Raji (cell line): ENCODE data around the gene TNFRSF4.

ENCODE experiments used
- POLR2A ChIP-seq: IDR thresholded peaks from 2 replicates; pipeline ENCODE4 v1.6.1; 2011; ENCODE audit warnings: low read depth, low read length, control low read depth; ENCODE audit not compliant: insufficient read depth

Gene TNFRSF4

GRCh38 chr1:1167398-1167821 is 46.5 kb downstream of the TNFRSF4 start:
- TF ChIP-seq POLR2A = no peak

DNA sequence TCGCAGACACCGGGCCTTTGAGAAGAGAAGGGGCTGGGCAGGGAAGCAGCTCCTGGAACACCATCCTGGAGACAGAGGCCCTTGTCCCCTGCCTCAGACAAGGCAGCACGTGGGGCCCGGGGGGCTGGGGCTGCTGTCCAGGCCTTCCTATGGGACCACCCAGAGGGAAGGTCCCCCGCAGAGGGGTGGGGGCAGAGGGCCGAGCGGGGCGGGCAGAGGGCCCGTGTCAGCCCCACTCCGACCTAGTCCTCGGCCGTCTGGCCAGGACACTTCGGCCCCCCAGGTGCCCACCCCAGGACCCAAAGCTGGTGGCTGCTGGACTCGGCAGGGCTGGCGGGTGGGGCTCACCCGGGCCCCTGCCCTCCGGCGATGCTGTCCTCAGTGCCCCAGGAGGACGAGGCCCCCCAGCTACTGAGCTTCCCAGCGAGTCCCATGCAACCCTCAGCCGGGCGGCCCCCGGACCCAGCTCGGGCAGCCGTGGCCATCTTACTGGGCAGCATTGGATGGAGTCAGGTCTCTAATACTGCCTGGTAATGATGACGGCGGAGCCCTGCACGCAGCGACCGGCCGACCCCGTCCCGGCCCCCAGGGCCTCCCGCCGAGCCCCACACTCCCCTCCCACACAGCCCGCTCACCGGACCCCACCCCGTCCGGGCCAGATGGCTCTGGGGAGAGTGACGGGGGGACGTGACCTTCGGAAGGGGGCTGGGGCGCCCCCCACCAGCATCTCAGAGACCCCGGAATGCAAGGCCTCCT is 47.1 kb downstream of the TNFRSF4 start:
- no peak for TF ChIP-seq POLR2A

GRCh38 chr1:1165900-1166421 is 48.0 kb downstream of the TNFRSF4 start:
- TF ChIP-seq POLR2A = no peak

DNA sequence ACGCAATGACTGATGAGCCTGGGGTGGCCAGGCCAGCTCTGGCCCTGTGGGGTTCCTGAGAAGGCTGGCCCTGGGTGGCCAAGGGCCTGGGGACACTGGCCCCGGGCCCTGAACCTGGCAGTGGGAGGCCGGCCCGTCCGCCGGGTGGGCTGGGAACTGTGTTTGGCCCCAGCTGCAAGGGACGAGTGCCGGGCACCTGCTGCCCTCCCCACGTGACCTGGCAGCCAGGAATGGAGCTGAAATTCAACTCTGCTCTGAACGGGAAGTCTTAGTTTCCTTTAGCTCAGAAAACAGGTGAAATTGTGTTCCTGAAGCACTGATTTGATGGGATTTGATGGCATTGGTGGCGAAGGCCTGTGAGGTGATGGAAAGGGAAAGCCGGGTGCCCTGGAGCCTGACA is 48.5 kb downstream of the TNFRSF4 start:
- TF ChIP-seq POLR2A = no peak

DNA sequence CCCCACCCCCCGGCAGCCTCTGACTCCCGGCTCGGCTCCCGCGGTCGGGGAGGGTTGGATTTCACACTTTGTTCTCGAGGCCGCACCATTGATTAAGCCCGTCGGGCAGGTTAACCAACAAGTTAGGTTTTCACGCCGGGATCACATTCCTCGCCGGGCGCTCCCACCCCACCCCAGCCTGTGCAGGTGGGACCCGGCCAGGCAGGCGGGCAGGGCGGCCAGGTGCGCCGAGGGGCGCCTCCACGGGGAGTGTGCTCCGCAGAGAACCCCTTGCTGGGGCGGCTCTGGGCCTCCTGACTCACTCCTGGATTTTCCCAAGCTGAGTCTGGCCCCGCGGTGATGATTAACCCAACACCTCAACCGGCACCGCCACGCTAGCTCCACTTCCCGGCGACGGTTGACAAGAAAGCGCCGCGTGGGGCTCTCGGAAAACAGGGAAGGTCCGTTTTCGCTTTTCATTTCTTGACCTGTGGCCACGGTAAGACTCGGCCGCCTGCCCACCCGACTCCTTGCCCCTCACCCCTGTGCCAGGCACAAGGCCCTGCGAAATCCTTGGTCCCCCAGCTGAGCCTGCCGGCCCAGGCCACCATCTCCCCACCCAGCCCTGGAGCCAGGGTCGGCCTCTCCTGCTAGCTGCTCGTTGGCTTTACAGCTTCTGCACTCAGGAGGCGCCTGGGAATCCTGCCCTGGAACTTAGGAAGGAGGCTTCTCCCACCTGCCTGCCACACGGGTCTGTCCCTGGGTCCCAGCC is 49.1 kb downstream of the TNFRSF4 start:
- TF ChIP-seq POLR2A = no peak

GRCh38 chr1:1164361-1164700 is 49.6 kb downstream of the TNFRSF4 start:
- no peak for TF ChIP-seq POLR2A

GRCh38 chr1:1163538-1164070 is 50.3 kb downstream of the TNFRSF4 start:
- TF ChIP-seq POLR2A = no peak

DNA sequence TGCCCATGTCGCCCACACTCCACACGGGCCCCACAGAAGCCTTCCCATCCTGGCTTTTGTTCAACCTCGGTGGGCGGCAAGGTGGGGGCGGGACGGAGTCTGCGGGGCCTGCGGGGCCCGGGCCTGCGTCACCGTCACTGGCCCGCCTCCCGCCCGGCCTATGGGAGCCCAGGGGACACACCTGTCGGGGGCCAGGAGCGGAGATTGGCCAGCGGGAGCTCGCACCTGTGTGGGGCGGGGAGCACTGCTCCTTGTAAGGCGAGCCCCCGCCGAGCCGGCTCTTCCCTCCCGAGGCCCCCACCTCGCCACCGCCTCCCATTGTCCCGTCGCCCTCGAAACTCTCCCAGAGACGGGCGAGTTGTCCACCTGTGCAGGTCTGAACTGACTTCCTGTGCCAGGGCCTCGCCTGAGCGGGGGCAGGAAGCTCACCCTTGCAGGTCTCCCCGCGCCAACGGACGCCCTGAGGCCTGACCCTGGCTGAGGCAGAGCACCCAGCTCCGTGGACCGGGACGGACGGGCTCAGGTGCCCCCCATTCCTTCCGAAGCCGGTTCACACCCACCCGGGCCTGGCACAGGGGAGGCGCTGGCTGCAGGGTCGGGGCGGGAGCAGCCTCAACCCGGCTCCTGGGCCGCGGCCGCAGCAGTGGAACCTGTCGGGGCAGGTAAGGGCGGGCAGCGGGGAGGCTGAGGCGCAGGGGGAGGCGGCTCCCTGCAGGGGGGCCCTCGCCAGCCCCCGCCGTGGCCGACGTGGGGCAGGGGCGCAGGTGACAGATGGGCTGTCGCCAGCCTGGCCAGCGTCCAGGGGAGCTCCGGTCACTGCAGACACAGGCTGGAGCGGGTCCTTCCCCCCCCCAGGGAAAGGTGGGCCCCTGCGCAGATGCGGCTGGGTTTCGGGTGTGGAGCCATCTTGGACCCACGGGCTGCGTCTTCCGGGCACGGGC is 51.1 kb downstream of the TNFRSF4 start:
- TF ChIP-seq POLR2A = no peak

DNA sequence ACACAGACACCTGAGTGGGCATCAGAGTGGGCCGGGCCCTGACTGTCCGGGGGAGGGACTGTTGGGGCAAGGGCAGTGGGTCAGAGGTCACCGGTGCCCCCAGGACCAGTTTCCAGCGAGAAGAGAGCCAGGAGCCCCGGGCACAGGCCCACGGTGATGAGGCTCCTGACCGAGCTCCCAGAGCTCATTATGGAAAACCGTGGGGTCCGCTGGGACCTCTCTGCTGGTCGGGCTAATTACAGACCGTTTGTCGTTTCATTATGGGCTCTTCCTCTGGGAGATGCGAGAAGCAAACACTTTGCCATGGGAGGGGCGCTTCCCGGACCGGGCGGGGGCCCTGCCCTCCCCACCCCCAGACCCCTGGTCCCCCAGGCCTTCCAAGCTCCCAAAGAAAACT is 52.3 kb downstream of the TNFRSF4 start:
- TF ChIP-seq POLR2A = no peak
